SK-N-MC (cell line): ENCODE results near the gene ISL1.
A peak's percentile ranks its signal among the peaks of the same experiment; 100 is the strongest.

Source experiments
- DNase-seq: peaks from one replicate; pipeline ENCODE4 v3.0.0-alpha.2; 2011; ENCODE audit warnings: low read depth, low spot score
- H3K27ac ChIP-seq: fragments of 200-600 bp; sonication (generic); 2 replicates; pipeline ENCODE4 v1.5.1; 2016; ENCODE audit warnings: mixed run types
- H3K36me3 ChIP-seq: fragments of 200-600 bp; sonication (generic); 2 replicates; pipeline ENCODE4 v1.6.1; 2017; ENCODE audit warnings: antibody characterized with exemption, low read length, mixed read lengths; ENCODE audit not compliant: insufficient read depth
- H3K4me3 ChIP-seq: fragments of 200-600 bp; sonication (generic); 2 replicates; pipeline ENCODE4 v1.5.1; 2016
- H3K9ac ChIP-seq: fragments of 200-600 bp; sonication (generic); 2 replicates; pipeline ENCODE4 v1.8.0; 2017; ENCODE audit warnings: mixed run types, mixed read lengths; ENCODE audit not compliant: insufficient read length
- H3K9me3 ChIP-seq: fragments of 200-600 bp; sonication (generic); 2 replicates; pipeline ENCODE4 v1.6.1; 2017; ENCODE audit warnings: low read depth, mild to moderate bottlenecking, antibody characterized with exemption, low read length, moderate library complexity, mixed read lengths
- EZH2 ChIP-seq: fragments of 200-600 bp; sonication (generic); IDR thresholded peaks from one replicate; pipeline ENCODE4 v1.6.1; 2017; ENCODE audit warnings: antibody characterized with exemption
- FOXP2 ChIP-seq: optimal IDR thresholded peaks from 2 replicates; pipeline ENCODE3; 2011; ENCODE audit warnings: mild to moderate bottlenecking, moderate library complexity; ENCODE audit not compliant: insufficient read depth; ENCODE audit errors: extremely low read length, control extremely low read depth
- POLR2AphosphoS5 ChIP-seq: IDR thresholded peaks from 2 replicates; pipeline ENCODE4 v1.6.1; 2012; ENCODE audit warnings: mild to moderate bottlenecking, low read depth, low read length, borderline replicate concordance

Gene ISL1

DNA sequence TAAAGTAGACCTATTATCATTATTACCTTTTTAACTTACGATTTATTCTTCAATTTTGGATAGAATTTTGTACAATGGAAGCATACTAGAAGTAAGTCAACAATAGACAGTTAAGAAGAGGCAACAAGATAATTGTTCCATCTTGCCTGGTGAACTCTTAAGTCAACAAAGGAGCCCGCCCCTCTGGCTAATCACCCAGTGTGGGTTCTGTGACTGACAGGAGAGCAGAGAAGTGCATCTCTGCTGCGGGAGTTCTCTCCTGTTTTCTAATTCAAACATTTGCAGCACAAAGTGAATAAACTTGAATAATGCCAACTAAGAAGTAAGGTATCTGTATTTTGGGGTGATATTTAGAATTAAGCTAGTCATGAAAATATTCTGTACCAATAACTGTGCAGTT is 6.7 kb upstream of the ISL1 start:
- H3K9me3 ChIP-seq, result no peaks in the 10 kb centered on the region
- no peaks in the 10 kb centered on the region for H3K36me3 ChIP-seq
- TF ChIP-seq POLR2AphosphoS5 (no peak), FOXP2 (no peak), EZH2 (no peak)
- DNase-seq, result no peak
- H3K27ac ChIP-seq, result no peak overlapping the region
- no peak overlapping the region for H3K4me3 ChIP-seq
- no peak overlapping the region for H3K9ac ChIP-seq

DNA sequence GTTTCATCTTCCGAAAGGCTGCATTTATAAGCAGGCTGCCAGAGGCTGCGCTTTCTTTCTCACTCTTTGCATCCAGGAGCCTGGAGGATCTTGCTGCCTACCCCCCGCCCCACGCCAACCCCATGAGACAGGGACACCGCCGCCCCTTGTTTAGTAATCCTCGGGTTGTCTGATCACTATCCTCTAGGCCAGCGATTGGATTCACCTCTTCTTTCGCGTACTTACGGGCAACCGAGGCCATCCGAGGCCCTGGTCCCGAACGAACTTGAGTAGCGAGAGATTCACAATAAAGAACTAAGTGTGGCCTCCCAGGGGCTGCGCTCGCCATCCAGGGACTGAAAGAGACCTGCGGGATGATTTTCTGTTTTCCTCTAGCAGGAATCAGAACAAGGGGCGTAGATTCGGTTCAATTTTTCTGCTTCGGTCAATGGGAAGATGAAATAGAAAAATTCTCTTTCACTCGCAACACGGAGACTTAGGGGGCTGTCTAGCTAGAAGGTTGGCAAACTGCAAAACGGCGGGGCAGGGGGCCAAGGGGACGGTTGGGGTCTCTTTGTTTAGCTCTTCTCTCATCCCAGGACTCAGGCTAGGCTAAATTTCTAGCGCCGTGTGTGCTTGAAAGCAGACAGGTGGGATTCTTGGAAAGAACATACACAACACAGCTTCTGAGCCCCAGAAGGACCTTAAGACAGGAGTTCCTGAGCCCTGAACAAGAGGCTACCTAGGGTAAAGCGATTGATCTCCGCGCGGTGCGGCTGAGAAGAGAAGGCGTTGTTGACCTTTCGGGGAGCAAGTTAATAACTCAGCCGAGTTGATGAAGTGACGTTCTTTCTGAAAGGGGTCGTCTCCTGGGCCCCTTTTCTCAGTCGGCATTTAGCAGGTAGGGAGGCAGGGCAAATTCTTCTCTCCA is 5.8 kb upstream of the ISL1 start:
- Histone ChIP-seq H3K36me3 (no peaks in the 10 kb centered on the region), H3K9ac (no peak overlapping the region), H3K27ac (no peak overlapping the region), H3K9me3 (no peaks in the 10 kb centered on the region), H3K4me3 (no peak overlapping the region)
- no peak for TF ChIP-seq FOXP2
- TF ChIP-seq EZH2, result no peak
- no peak for TF ChIP-seq POLR2AphosphoS5
- DNase-seq, result no peak

DNA sequence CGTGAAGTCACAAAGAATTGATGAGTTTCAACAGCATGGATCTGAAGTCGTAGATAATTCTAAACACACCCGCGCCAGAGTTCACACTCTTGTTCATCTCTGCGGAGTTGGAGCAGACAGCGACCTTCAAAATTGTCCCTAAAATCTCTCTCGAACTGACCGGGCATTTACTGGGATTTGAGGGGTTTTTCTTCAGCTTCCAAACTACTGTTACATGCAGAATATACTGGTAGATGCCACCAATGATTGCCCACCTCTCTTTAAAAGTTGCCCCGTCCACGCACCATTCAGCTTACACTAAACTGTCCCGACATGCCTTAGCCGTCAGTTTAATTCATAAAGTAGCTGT is 5.2 kb upstream of the ISL1 start:
- TF ChIP-seq POLR2AphosphoS5 (no peak), EZH2 (no peak), FOXP2 (no peak)
- no peaks in the 10 kb centered on the region for H3K9me3 ChIP-seq
- H3K9ac ChIP-seq, result no peak overlapping the region
- no peak for DNase-seq
- no peak overlapping the region for H3K27ac ChIP-seq
- H3K36me3 ChIP-seq, result no peaks in the 10 kb centered on the region
- no peak overlapping the region for H3K4me3 ChIP-seq

DNA sequence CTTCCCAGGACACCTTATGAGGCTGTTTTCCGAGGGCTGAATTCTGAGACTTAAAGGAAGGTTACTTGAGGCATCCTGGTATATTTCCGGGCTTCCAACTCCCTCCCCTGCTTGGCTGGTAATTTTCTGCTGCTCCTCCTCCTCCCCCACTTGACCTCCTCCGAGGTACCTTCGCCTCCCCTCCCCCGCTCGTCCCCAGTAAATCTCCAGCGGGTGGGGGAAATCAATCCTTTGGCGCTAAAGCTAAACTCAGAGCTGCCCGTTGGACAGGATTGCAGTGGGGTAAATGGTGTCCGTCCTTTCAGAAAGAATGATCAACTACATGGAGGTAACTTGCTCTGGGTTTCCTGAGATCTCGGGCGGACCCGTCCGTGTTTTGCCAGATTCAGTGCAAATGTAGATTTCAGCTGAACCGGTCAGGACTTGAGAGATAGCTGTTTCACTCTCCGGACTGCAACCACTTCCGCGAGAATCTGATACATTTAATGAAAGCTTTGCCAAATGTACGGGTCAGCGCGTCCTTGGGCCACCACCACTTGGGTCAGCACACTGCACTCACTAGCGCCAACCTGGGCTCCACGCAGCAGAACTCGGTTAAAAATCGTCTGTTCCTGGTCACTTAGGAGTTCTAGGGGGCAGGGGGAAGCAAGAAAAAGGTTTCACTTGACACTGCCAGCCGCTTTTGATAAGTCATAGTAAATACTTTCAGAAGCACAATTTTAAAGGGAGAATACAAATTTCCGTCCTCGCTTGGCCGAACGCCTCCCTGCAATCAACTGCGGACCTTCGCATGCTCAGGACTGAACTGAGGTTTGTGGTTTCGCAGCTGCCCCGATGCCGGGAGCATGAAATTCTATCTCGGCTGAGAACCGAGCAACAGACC is 4.6 kb upstream of the ISL1 start:
- DNase-seq, result no peak
- H3K9ac ChIP-seq, result no peak overlapping the region
- H3K9me3 ChIP-seq, result no peaks in the 10 kb centered on the region
- H3K27ac ChIP-seq, result no peak overlapping the region
- no peak overlapping the region for H3K4me3 ChIP-seq
- no peaks in the 10 kb centered on the region for H3K36me3 ChIP-seq
- TF ChIP-seq FOXP2, result no peak

DNA sequence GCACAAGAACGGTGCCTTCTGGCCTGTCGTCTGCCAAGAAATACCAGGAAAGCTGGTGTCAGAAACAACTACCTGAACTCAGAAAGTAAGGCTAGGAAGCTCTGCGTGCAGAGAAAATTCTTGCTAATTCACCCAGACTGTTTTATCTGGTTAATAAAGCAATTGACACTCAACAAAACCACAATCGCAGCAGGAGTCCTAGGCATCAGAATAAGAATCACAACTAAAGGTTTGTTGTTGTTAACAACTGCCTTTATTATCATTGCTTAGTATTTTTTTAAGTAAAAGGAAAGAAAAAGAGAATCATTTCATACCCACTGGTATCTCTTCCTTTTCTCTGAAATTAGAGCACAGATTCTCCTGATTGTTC is 3.9 kb upstream of the ISL1 start:
- H3K4me3 ChIP-seq, result no peak overlapping the region

DNA sequence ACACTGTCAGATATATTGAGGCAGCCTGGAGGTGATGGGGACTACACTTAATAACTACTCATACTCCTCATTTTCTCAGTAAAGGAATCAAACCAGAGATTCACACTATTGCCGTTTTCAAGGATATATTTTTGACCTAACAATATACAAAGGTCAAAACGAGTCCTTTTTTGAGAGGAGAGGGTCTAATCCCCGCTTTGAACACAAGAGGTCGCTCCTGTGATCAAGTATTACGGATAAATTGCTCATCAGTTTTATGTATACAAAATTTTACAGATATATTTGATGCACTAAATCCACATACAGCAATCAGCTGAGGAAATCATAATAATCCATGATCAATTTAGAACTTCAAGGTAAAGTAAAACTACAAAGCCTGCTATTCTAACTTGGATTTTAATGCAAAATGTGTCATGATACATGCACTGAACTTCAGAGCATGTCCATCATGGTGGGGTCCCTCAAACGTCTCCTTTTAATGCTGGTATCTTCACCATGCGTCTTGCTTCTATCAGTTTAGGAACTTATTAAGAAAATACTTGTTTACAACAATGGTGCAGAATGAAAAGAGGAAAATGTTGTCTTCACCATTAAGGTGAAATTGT is 2.5 kb upstream of the ISL1 start:
- no peak for DNase-seq
- H3K27ac ChIP-seq, result no peak overlapping the region
- no peaks in the 10 kb centered on the region for H3K9me3 ChIP-seq
- TF ChIP-seq EZH2, result no peak
- no peak for TF ChIP-seq FOXP2
- no peak for TF ChIP-seq POLR2AphosphoS5
- H3K36me3 ChIP-seq, result no peaks in the 10 kb centered on the region
- H3K4me3 ChIP-seq, result no peak overlapping the region
- H3K9ac ChIP-seq, result no peak overlapping the region

More for the DNA sequence above, 3.9 kb upstream of the ISL1 start:
- H3K9me3 ChIP-seq, result no peaks in the 10 kb centered on the region
- TF ChIP-seq FOXP2 (no peak), EZH2 (no peak), POLR2AphosphoS5 (no peak)
- no peak for DNase-seq
- H3K9ac ChIP-seq, result no peak overlapping the region
- H3K36me3 ChIP-seq, result no peaks in the 10 kb centered on the region
- H3K27ac ChIP-seq, result no peak overlapping the region

DNA sequence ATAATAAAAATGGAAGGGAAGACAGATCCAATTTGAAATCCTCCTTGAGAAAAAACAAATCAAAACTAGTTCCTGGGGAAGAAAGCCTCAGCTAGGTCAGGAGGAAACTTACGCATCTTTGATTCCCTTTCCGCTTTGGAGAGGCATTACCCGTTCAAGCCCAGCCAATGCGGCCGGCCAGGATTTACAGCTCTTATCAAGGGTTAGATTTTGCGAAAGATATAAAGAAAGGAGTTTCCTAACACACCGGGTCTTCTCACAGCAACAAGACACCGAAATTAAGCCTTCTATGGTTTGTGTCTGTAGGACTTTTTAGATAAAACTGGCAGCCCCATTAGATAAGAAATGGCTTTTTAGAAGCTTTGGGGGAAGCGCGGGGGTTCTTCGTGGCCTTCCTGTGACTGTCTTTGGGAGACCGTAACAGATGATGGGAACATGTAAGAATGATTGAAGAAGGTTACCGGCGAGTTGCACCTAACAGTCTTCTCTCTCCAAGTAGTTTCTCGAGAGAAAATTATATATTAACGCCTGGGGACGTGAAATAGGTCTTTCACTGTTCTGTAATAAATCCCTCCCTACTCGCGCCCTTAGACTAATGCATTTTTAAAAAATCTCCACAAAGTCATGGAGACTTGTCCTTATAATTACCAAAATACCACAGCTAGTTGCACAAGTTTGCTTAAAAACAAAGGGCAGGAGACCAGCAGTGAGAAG is 1.3 kb upstream of the ISL1 start:
- Histone ChIP-seq H3K27ac (no peak overlapping the region), H3K36me3 (no peaks in the 10 kb centered on the region), H3K9ac (peak overlapping the region; percentile 75), H3K9me3 (no peaks in the 10 kb centered on the region), H3K4me3 (peak overlapping the region; percentile 98)
- TF ChIP-seq FOXP2, result no peak
- TF ChIP-seq EZH2, result no peak
- no peak for TF ChIP-seq POLR2AphosphoS5
- DNase-seq, result no peak
